Kidney glomerular epithelial cell (primary cell): ENCODE data around the gene NMRAL1.
A peak's percentile ranks its signal among the peaks of the same experiment; 100 is the strongest.

Experiments used
- DNase-seq: peaks from one replicate; lab custom pipeline; 2025; lab: John Stamatoyannopoulos, UW

The NMRAL1 gene

DNA sequence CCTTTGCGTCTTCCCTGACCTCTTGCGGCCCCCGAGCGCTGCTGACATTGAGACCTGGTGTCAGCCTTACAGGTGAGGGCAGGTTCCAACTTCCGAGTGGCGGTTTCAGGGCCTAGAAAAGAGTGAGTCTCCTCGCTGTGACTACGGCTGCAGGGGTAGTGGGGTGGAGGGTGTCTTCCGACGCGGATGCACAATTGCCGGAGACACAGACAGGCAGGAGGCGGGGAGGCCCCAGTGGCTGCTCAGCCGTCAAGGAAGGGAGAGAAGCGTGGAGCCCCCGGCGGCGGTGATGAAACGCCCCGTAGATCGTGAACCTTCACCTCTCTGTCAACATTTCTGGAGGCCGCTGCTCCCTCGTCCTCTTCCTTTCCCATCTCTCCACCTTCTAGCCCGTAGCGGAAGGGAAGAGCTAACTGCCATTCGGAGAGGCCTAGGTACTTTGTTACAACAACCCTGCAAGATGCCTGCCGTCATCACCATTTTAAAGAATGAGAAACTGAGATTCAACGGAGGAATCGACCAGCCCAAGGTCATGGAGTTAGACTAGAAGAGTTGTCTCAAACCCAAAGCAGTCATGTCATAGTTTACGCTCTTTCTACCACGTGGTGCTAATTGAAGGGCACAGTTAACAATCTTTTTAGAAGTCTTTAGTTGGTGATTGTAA, 48.3 kb downstream of the NMRAL1 start:
- no peak for DNase-seq

DNA sequence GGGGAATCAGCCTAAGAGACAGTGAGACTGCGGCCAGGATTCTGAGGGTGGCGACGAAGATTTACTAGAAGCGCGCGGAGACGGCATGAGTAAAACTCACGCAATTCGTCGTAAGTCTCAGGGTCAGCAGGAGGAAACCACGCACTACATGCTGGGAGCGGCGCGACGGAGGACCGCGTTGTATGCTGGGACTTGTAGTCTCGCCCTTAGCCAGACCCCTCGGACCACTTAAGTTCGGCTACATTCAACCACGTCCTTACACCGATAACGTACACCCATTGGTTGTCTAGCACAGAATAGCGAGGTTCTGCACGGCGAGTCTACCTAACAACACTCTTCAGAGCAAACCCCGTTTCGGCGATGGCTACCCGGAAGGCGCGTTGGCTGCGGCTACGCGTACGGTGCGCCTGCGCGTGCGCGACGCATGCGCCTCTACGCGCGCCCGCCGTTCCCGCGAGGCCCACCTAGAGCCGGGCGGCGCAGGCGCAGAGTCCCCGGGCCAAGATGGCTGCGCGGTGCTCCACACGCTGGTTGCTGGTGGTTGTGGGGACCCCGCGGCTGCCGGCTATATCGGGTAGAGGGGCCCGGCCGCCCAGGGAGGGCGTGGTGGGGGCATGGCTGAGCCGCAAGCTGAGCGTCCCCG, 48.9 kb downstream of the NMRAL1 start, which contains the start of gene DNAJA3:
Gene DNAJA3, plus strand, starts transcription at position 491 of the 643 bp plus-strand sequence. Its CDS starts 14 bp downstream, at position 505.
- DNase-seq, result peak; percentile 98

DNA sequence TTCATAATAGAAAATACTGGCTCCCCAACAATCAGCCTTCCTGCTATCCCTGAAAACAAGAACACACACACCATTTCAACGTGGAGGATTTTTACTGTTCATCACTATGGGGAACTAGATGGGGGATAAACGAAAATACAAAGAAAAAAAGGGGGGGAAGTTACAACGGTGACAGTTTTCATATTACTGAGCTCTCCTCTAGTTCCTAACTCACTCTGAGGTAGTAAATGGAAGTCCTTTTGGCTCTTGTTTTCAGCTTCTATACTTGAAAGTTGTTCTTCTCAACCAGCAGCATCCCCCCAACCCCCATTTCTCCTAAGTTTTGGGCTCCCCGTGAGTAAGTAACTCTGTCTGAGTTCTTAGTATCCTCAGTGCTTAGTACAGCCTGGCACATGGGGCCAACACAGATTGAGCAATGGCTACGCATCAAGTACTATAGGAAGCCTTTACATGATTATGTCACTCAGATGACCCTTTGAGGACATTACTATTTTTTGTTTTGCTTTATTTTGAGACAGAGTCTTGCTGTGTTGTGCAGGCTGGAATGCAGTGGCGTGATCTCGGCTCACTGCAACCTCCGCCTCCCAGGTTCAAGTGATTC, 53.8 kb downstream of the NMRAL1 start:
- DNase-seq, result no peak

DNA sequence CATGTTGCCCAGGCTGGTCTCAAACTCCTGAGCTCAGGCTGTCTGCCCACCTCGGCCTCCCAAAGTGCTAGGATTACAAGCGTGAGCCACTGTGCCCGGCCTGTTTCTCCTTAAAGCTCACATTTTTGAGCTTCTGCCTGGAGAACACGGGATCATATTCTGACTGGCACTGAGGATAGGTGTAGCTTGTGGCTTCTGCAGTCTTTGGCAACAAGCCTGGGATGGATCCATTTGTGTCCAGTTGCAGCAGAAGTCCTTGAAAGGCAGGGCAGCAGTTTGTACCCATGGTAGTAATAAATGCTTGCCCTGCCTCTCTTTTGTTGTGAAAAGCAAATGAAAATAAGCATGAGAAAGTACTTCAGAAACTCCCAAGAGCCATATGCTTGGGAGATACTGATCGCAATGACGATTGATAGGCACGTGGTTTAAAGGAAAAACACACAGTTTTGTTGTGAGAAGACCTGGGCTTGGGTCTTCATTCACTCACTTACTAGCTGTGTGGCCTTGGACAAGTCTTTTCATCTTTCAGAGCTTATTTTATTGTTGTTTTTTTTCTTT, 54.9 kb downstream of the NMRAL1 start:
- no peak for DNase-seq

DNA sequence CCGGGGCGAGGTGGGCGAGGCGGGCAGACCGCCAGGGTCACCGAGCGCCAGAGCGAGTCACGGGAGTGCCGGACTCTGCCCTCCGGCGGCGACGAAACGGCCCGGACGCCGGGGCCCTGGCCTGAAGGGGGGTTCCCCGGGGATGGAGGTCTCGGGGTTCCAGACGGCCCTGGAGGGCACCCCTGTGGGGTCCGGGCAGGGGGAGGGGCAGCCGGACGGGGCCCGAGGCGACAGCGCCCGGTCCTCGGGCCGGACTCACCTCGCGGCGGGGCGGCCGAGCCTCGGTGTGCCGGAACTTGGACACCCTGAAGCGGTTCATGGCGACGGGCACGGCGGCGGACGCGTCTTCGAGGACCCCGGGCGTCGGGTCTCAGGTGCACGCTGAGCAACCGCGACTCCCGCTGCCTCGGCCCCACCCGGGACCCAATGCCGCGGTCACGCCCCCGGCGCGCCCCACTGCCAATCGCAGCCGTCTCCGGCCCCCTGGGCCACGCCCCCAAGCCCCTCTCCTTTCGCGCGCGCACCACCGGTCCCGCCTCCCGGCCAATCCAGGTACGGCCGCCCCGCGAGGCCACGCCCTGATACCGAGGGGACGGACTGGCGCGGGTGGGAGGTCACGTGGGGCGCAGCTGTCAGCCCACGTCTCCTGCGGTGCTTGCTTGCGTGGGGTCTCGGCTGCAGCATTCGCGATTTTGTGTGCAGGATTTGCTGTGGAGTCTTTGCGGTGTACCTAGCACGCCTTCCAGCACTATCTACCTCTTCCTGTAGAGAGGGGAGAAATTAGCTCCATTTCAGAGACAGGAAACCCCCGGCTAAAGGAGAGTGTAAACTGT, 58.0 kb downstream of the NMRAL1 start, which contains the start of gene CORO7:
Gene CORO7, minus strand, starts transcription at position 397 of the 833 bp plus-strand sequence. Its CDS starts 78 bp downstream, at position 319.
- peak; percentile 85 for DNase-seq

DNA sequence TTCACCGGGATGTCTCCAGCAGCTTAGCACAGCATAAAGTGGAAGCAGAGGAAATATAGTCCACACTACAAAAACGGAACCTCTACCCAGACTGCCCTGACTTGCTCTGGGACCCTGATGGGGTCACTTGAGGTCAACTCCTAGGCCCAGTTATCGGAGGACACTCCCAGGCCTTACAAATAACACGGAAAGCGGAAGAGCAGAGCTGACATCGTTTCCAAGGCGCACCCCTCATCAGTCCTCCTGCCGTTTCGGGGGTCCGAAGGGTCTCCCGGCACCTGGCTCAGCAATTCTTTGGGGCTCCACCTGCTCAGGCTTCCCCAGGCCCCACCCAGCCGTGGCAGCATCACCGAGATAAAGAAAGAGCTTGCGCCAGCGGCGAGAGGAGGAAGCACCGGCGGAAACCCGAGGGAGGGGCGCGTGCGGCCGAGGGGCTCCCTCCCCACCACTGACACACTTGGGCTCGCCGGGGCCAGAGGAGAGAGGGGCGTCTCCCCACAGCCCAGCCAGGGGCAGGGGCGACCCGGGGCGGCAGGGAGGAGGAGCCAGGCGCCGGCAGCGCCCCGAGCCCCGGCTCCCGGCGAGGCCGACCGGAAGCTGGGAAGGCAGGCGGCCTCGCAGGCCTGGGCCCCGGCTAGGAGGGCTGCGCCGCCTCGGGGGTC, 58.8 kb downstream of the NMRAL1 start:
- no peak for DNase-seq

DNA sequence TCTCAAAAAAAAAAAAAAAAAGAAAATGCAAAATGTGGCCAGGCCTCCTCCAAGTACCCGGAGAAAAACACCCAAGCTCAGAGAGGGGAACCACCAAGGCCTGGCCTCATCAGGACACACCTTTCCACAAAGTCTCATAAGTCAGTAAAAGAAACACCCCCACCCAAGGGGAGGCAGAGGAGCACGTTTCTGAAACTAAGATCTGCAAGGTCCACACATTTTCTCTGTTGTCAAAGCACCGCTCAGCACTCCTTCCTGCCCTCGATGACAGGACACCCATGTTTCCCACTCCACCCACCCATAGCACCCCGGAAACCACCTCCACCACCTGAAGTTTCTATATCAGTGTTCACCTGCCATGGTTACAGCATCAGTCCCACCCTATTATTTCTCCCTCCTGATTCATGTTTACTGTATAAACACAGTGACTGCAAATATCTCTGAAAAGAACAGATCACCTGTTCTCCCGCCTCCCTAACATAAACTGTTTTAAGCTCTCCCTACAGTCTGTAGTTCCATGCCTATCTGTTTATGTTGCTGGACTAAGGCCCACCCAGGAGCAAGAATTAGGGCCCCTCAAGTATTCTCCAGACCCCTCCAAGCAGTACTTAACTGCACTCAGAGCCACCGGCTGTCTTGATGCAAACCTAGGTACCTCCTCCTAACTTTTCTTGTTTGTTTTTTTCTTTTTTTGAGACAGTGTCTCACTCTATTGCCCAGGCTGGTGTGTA, 60.1 kb downstream of the NMRAL1 start:
- no peak for DNase-seq

DNA sequence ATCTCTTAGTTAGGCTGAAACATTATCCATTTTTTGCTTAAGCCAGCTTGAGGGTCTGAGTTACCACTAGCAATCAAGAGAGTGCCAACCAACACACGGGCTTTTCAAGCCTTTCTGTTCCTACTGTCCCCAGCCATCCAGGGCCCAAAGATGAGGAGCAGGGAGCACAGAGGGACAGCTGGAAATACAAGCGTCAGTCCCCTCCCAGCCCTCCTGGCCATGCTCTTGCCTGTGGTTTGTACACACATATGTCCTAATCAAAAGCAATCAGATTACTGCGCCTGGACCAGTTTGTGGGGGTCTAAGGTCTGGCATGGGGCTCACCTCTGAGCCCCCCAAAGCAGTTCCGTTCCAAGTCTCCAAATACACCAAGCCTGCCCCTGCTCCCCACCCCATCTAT, 61.6 kb downstream of the NMRAL1 start:
- no peak for DNase-seq

DNA sequence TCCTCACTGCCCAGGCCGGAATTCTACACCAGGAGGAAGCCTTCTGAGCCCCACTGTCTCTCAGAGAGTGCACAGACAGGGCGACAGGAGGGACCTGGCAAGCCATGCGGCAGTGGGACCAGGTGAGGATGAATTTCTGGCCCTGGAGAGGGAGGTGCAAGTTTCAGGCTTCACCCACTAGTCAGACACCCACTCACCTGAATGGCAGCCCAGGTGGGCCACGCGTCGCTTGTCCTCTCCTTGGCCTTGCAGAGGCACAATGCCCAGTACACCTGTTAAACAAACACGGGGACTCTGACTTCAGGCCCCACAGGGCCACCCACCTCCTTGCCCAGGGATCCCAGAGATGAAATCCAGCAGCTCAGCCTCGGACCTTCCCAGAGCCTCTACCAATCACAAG, 62.3 kb downstream of the NMRAL1 start:
- no peak for DNase-seq
